GM18517 (cell line): Measurements from ENCODE around the gene TPCN1.

ENCODE experiments used
- ATAC-seq: cut with Tn5 transposase; IDR thresholded peaks from one replicate; pipeline ENCODE4 v1.9.1; 2021; ENCODE audit warnings: mild to moderate bottlenecking, moderate library complexity; ENCODE audit not compliant: unreplicated experiment

The TPCN1 gene

GRCh38 chr12:113301811-113302210 lies 80.5 kb downstream of the TPCN1 start:
- no peak for ATAC-seq

GRCh38 chr12:113302466-113302865 lies 81.2 kb downstream of the TPCN1 start:
- no peak for ATAC-seq

GRCh38 chr12:113302886-113303640 lies 81.8 kb downstream of the TPCN1 start:
- ATAC-seq: no peak

GRCh38 chr12:113305281-113305856 lies 84.1 kb downstream of the TPCN1 start:
- ATAC-seq: no peak

- no peak for ATAC-seq
These were observed 85.1 kb downstream of the TPCN1 start for GRCh38 chr12:113306382-113306781.

- no peak for ATAC-seq
These were observed 89.2 kb downstream of the TPCN1 start for GRCh38 chr12:113310489-113310888.

- ATAC-seq: no peak
These were observed 92.9 kb downstream of the TPCN1 start for GRCh38 chr12:113314121-113314529.

- no peak for ATAC-seq
These were observed 94.1 kb downstream of the TPCN1 start for GRCh38 chr12:113315358-113315757.

- no peak for ATAC-seq
These were observed 94.9 kb downstream of the TPCN1 start for GRCh38 chr12:113316155-113316554.

GRCh38 chr12:113317122-113317521 lies 95.9 kb downstream of the TPCN1 start:
- no peak for ATAC-seq

- ATAC-seq: no peak
These were observed 96.9 kb downstream of the TPCN1 start for GRCh38 chr12:113318046-113318656.

GRCh38 chr12:113318900-113319628 lies 97.8 kb downstream of the TPCN1 start:
- ATAC-seq: no peak

- ATAC-seq: no peak
These were observed 99.1 kb downstream of the TPCN1 start for GRCh38 chr12:113320401-113320800.

GRCh38 chr12:113322343-113322742 lies 101.1 kb downstream of the TPCN1 start:
- ATAC-seq: no peak

GRCh38 chr12:113325916-113326315 lies 104.7 kb downstream of the TPCN1 start:
- no peak for ATAC-seq

- ATAC-seq: no peak
These were observed 105.6 kb downstream of the TPCN1 start for GRCh38 chr12:113326775-113327395.

GRCh38 chr12:113328368-113328889 lies 107.2 kb downstream of the TPCN1 start:
- ATAC-seq: no peak

GRCh38 chr12:113329022-113329790 lies 107.9 kb downstream of the TPCN1 start:
- no peak for ATAC-seq

- ATAC-seq: no peak
These were observed 108.6 kb downstream of the TPCN1 start for GRCh38 chr12:113329791-113330417.

- ATAC-seq: no peak
These were observed 109.2 kb downstream of the TPCN1 start for GRCh38 chr12:113330505-113330904.
